NCI-H1436 treated with DMSO at 0.1 percent for 48 hours (cell line): Measurements from ENCODE around the gene CEACAM4.

ENCODE experiments used
- DNase-seq: peaks from one replicate; lab custom pipeline; 2025; lab: John Stamatoyannopoulos, UW

Gene CEACAM4

GRCh38 chr19:41617941-41618730, 8.7 kb downstream of the CEACAM4 start:
- no peak for DNase-seq

- no peak for DNase-seq
Measured at GRCh38 chr19:41616792-41617621, 9.9 kb downstream of the CEACAM4 start.

DNA sequence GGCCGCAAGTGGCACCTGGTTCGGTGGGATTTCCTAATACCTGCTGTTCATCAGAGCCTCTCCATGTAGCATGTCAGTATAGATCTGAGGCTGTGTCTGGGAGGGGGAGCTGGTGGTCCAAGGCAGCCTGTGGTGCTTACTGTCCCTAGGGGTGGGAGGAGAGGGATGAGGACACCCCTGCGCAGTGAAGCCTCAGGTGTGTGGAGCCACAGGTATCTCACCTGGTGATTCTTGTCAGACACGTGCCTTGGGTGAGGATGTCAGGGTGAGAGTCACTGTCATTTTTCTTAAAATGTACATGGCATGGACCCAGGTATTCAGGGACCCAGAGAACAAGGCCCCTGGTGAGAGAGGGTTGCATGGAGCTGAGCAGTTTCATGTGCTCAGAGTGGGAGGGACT, 11.7 kb downstream of the CEACAM4 start:
- DNase-seq: no peak

DNA sequence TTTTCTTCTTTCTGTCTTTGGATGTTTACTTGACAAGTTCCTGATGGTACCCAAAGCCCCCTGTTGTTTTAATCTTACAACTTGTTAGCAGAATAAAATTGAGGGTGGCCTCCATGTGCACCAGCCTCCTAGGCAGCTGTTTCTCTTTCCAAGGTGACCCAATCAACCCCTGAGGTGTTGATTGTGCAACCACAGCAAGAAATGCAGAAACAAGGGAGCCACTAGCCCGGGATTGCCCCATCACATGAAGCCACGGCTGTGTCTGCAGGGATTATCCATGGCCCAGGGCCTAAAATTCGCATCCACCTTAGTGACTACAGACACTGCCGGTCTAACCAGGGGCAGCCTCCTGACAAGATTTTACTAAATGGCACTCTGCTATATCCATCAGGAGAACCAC, 14.4 kb downstream of the CEACAM4 start:
- no peak for DNase-seq

DNA sequence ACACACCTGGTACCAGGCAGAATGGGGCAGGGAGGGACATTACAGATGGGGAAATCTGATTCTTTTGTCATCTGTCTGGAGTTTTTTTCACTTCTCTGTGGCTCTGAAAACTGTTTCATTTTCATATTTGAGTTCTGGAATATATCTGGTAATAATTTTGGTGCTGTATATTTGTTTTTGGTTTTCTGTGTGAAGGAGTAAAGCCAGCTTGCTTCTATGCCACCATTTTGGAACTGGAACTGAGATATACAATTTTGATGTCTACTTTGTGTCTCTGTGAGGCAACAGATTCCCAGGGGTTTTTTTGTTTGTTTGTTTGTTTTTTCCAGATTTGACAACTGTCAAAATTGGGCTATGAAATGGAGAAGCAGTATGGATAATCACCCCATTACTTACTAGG, 16.1 kb downstream of the CEACAM4 start:
- no peak for DNase-seq

- no peak for DNase-seq
Measured at GRCh38 chr19:41607668-41608067, 19.2 kb downstream of the CEACAM4 start.

GRCh38 chr19:41606215-41606837, 20.5 kb downstream of the CEACAM4 start:
- no peak for DNase-seq

- no peak for DNase-seq
Measured at GRCh38 chr19:41604831-41605230, 22.0 kb downstream of the CEACAM4 start.

- DNase-seq: no peak
Measured at GRCh38 chr19:41601771-41602170, 25.1 kb downstream of the CEACAM4 start.

DNA sequence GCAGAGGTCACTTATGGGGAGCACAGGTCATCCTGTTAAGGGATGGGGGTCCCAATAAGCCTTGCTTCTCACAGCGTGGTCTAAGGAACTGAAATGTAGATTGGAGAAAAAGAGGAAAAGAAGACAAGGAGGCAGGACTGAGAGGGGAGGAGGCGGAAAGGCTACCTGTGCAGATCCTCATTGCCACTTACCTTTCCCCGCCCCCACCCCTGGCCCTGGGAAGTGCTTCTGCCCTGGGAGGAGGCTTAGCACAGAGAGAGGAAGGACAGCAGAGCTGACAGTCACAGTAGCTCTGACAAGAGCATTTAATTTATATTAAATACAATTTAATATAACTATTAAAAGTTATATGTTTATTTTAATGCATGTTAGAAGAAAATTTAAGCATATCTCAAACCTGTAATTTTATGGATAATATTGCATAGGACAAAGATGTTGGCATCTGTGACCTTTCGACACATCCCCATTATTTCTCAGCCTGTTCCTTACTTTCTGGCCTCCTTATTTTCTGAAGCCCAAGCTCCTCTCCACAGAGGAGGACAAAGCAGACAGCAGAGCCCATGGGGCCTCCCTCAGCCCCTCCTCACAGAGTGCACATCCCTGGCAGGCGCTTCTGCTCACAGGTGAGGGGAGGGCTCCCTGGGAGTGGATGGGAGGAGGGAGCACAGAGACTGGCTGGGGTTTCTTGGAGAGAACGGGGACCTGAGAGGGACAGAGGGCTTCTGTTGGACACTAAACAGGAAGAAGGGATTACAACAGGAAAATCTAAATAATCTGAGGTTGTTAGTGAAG, 27.5 kb downstream of the CEACAM4 start:
- DNase-seq: no peak

- DNase-seq: no peak
Measured at GRCh38 chr19:41597600-41598041, 29.3 kb downstream of the CEACAM4 start.

- DNase-seq: no peak
Measured at GRCh38 chr19:41595890-41596280, 31.0 kb downstream of the CEACAM4 start.

DNA sequence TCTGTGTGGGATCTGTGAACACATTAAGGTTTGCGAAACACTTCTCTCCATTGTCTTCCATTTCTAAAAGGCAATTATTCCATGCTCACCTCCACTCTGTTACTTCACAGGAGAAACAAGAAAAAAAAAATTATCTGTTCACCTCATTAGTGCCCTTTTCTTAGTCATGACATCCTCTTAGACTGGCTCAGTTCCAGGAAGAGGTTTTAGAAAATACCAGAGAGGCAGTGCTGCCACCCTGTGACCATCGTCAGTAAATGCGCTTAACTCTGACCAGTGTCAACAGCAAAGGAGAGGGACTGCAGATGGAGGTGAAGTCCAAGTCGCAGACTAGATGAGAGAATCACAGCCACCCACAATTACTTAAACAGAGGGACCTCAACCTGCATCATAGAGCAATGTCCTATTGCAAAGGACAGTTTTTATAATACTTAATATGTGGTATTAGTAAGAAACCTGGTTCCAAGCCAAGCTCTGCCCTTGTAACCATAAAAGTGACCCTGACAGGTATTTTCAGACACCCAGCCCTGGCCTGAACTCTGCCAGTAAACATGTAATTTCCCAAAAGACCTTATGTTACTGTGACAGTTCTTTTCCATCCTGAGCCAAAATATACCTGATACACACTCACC, 31.5 kb downstream of the CEACAM4 start:
- DNase-seq: no peak

DNA sequence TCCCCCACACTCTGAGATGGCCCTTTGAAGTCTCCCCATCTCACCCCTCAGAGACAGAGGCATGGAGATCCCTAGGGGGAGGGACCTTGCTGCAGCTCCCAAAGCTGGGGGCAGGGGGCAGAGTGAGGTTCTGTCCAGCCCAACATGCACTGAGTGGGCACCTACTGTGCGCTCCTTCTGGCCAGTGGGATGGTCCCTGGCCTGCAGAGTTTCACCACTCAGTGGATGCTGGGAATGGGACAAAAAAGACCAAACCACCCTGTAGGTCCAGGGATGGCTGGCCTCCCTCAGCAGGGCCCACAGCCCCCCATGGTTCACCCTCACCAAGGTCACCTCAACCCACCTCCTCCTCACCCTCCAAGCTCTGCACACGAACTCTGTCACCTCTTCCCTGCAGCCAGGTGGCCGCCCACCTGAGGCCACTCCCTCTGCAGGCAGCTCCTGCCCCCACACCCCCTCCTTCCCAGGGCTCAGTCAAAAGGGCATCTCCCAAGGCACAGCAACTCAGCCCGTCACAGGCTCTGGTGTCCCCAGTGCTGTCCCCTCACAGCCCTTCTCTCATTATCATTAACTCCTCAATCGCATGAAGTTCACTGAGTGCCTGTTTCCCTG, 34.8 kb downstream of the CEACAM4 start:
- DNase-seq: no peak

GRCh38 chr19:41590936-41591335, 35.9 kb downstream of the CEACAM4 start:
- DNase-seq: no peak

GRCh38 chr19:41589371-41589770, 37.5 kb downstream of the CEACAM4 start:
- no peak for DNase-seq

- no peak for DNase-seq
Measured at GRCh38 chr19:41588497-41589209, 38.2 kb downstream of the CEACAM4 start.

DNA sequence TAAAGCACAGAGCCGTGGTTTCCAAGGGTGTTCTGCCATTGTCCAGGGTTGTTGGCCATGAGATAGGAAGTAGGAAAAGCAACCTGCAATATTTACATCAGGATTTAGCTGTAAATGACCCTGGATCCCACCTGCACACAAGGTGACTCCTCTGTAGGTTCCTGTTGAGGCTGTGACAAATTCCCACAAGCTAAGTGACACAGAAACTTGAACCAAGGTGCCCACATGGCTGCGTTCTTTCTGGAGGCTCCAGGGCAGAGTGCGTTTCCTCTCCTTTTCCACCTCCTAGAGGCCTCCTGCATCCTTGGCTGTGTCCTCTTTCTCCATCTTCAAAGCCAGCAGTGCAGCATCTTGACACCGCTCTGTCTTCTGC, 39.0 kb downstream of the CEACAM4 start:
- no peak for DNase-seq

DNA sequence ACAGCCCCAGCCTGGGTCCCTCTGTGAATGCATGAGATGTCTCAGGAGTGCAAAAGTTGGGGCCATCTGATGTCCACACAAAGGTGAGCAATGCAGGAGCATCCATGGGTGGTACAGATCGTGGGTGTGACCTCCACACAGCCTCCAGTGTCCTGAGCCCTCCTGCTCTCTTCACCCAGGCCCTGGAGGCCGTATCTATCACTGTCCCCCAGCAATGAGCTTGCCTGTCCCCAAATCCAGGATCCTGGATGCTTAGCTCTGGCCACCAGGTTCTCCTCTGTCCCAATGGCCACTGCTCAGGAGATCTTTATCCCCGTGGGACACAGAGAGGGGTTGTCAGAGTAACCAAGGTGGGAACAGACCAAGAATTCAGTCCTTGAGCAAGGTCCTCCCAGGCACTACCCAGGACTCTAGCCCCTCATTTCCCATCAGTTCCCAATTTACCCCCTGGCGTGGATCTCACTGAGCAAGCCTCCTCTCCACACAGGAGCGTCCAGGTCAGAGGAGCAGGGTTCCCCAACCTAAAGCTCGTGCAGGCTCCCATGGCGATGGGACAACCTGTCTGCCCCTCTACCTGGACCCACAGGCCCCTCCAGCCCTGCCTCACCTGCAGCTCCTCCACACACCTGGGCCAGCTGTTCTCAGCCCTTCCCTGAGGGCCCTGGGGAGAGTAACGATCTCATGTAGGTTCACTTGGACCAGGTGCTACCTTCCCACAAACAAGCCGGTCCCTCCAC, 39.6 kb downstream of the CEACAM4 start:
- no peak for DNase-seq

DNA sequence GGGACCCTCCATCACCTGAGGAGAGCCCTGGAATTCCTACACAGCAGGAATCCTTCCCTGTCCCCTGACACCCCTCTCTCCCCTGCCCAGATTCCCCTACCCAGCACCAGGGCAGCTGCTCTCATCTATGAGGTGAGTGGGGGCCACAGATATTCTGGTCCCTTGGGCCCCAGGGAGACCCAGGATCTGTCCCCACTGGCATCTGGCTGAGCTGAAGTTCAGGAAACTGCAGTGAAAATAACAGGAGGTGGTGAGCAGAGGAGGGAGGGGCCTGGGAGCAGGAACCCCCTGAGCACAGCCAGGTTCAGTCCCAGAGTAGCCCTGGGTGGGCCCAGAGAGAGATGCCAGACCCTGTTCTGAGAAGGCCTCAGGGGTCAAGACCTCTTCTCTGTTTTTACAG, 40.8 kb downstream of the CEACAM4 start:
- DNase-seq: no peak
